GM10248 (cell line): Measurements from ENCODE around the gene DSCAML1.

ENCODE experiments used
- CTCF ChIA-PET: fragments of 300-600 bp; sonication (Branson Sonifier 250); formaldehyde crosslinking; extraction: SDS; loops from one replicate; lab custom pipeline; 2021; ENCODE audit warnings: antibody characterized with exemption; lab: Yijun Ruan, JAX
- POLR2A ChIA-PET: fragments of 350-650 bp; sonication (Branson Sonifier 250); formaldehyde crosslinking; extraction: SDS; loops from one replicate; lab custom pipeline; 2020; ENCODE audit warnings: antibody characterized with exemption; lab: Yijun Ruan, JAX
- DNase-seq: peaks from one replicate; pipeline ENCODE4 v3.0.0; 2012; ENCODE audit errors: extremely low spot score
- CTCF ChIP-seq: IDR thresholded peaks from 2 replicates; pipeline ENCODE4 v1.5.1; 2012; ENCODE audit warnings: mild to moderate bottlenecking, low read depth; ENCODE audit errors: extremely low read depth, missing control alignments, control extremely low read depth

DSCAML1 gene

GRCh38 chr11:117419482-117420142 lies 377.4 kb downstream of the DSCAML1 start:
- DNase-seq, result no peak
- ChIA-PET CTCF (interaction anchor here (1.1 to 1.6 kb wide), 5 partner anchors 10 to 527 kb away, joined by 3 to 5 read pairs (median 3); no protein-coding TSS in a partner anchor), POLR2A (interaction anchor here (0.7 kb wide), 1 partner anchor 437 kb away, joined by 3 read pairs; no protein-coding TSS in a partner anchor)
- TF ChIP-seq CTCF, result no peak

GRCh38 chr11:117418737-117419481 lies 378.1 kb downstream of the DSCAML1 start:
- CTCF ChIA-PET, result interaction anchor here (1.1 to 1.4 kb wide), 4 partner anchors 8 to 390 kb away, joined by 3 to 5 read pairs (median 3); no protein-coding TSS in a partner anchor

GRCh38 chr11:117417856-117418255 lies 379.2 kb downstream of the DSCAML1 start:
- ChIA-PET CTCF (interaction anchor here (1.3 kb wide), 1 partner anchor 9 kb away, joined by 5 read pairs; no protein-coding TSS in a partner anchor), POLR2A (no interaction called here)
- TF ChIP-seq CTCF, result no peak
- DNase-seq, result no peak

More at GRCh38 chr11:117418737-117419481, 378.1 kb downstream of the DSCAML1 start:
- POLR2A ChIA-PET, result interaction anchor here (0.6 to 0.7 kb wide), 2 partner anchors 303 to 438 kb away, joined by 3 to 5 read pairs; no protein-coding TSS in a partner anchor
- no peak for TF ChIP-seq CTCF
- DNase-seq, result no peak

- POLR2A ChIA-PET, result no interaction called here
- CTCF ChIA-PET, result interaction anchor here (1.8 to 9.7 kb wide), 2 partner anchors 9 to 26 kb away, joined by 4 to 89 read pairs; no protein-coding TSS in a partner anchor
Measured at GRCh38 chr11:117417342-117417741, 379.7 kb downstream of the DSCAML1 start.

GRCh38 chr11:117415358-117415896 lies 381.6 kb downstream of the DSCAML1 start:
- ChIA-PET CTCF (interaction anchor here (1.8 to 9.7 kb wide), 2 partner anchors 11 to 27 kb away, joined by 4 to 89 read pairs; no protein-coding TSS in a partner anchor), POLR2A (interaction anchor here (0.6 kb wide), 1 partner anchor 10 kb away, joined by 5 read pairs; no protein-coding TSS in a partner anchor)
- no peak for TF ChIP-seq CTCF
- DNase-seq, result no peak

More at GRCh38 chr11:117417342-117417741, 379.7 kb downstream of the DSCAML1 start:
- DNase-seq, result no peak
- TF ChIP-seq CTCF, result no peak

GRCh38 chr11:117414724-117415123 lies 382.3 kb downstream of the DSCAML1 start:
- POLR2A ChIA-PET, result no interaction called here
- TF ChIP-seq CTCF, result no peak
- CTCF ChIA-PET, result interaction anchor here (0.9 to 9.7 kb wide), 2 partner anchors 12 to 393 kb away, joined by 3 to 89 read pairs; no protein-coding TSS in a partner anchor
- no peak for DNase-seq
